Measurements from ENCODE around the gene OR2H2.

- TF ChIP-seq EZH2phosphoT487 (IDR thresholded peaks at IDR 0.05; ENCODE audit: borderline replicate concordance, low read length) (no peak), CTCF (IDR thresholded peaks at IDR 0.05; ENCODE audit: low read depth, low read length, poor library complexity, severe bottlenecking) (no peak)
Measured at GRCh38 chr6:29629571-29629970, 44.6 kb downstream of the OR2H2 start.
